Inferior parietal cortex (tissue), 1 donor: ENCODE data around the gene COL23A1.
"Not testable (repeated sequence)": the region's sequence is repeated elsewhere in the genome, so short reads cannot be mapped to it uniquely, and the experiment has no call there.

Source experiments
- DNase-seq: peaks from one replicate; pipeline ENCODE4 v3.0.0-alpha.2; 2016; ENCODE audit errors: extremely low spot score

COL23A1 gene

GRCh38 chr5:178588769-178589168 lies 1.4 kb downstream of the COL23A1 start:
- no peak for DNase-seq

GRCh38 chr5:178587763-178588611 lies 2.2 kb downstream of the COL23A1 start:
- DNase-seq, result no peak

- DNase-seq, result no peak
Observed at GRCh38 chr5:178586396-178586795, 3.8 kb downstream of the COL23A1 start.

GRCh38 chr5:178585421-178585820 lies 4.8 kb downstream of the COL23A1 start:
- not testable (repeated sequence) for DNase-seq

- no peak for DNase-seq
Observed at GRCh38 chr5:178583279-178583678, 6.9 kb downstream of the COL23A1 start.

- no peak for DNase-seq
Observed at GRCh38 chr5:178582291-178582690, 7.9 kb downstream of the COL23A1 start.

- no peak for DNase-seq
Observed at GRCh38 chr5:178581621-178582020, 8.6 kb downstream of the COL23A1 start.

GRCh38 chr5:178580271-178580955 lies 9.8 kb downstream of the COL23A1 start:
- DNase-seq, result no peak

GRCh38 chr5:178577944-178578343 lies 12.2 kb downstream of the COL23A1 start:
- no peak for DNase-seq

- DNase-seq, result no peak
Observed at GRCh38 chr5:178577376-178577839, 12.8 kb downstream of the COL23A1 start.

GRCh38 chr5:178576591-178577351 lies 13.4 kb downstream of the COL23A1 start:
- no peak for DNase-seq

- no peak for DNase-seq
Observed at GRCh38 chr5:178573216-178573615, 17.0 kb downstream of the COL23A1 start.

- no peak for DNase-seq
Observed at GRCh38 chr5:178572617-178573016, 17.6 kb downstream of the COL23A1 start.

GRCh38 chr5:178569485-178569884 lies 20.7 kb downstream of the COL23A1 start:
- DNase-seq, result no peak

- no peak for DNase-seq
Observed at GRCh38 chr5:178564811-178565550, 25.2 kb downstream of the COL23A1 start.

GRCh38 chr5:178564397-178564796 lies 25.8 kb downstream of the COL23A1 start:
- no peak for DNase-seq

- no peak for DNase-seq
Observed at GRCh38 chr5:178563621-178564020, 26.6 kb downstream of the COL23A1 start.

- no peak for DNase-seq
Observed at GRCh38 chr5:178561746-178562264, 28.4 kb downstream of the COL23A1 start.

- DNase-seq, result no peak
Observed at GRCh38 chr5:178560911-178561310, 29.3 kb downstream of the COL23A1 start.

GRCh38 chr5:178557416-178557815 lies 32.8 kb downstream of the COL23A1 start:
- DNase-seq, result no peak

GRCh38 chr5:178555771-178556211 lies 34.4 kb downstream of the COL23A1 start:
- no peak for DNase-seq
